Kidney tubule cell (primary cell): ENCODE results near the gene CCNQ.

Source experiments
- DNase-seq: peaks from one replicate; pipeline ENCODE4 v3.0.0-alpha.2; 2018; ENCODE audit warnings: low spot score

The CCNQ gene

GRCh38 chrX:153598541-153599191, at the start of gene CCNQ:
Gene CCNQ (minus strand): TSS chrX:153599139. CDS start chrX:153599073, 66 bp downstream.
- peak; percentile 31 for DNase-seq

GRCh38 chrX:153647461-153648357, 48.8 kb upstream of the CCNQ start:
- no peak for DNase-seq

GRCh38 chrX:153646620-153647373, 47.9 kb upstream of the CCNQ start, which contains the start of gene DUSP9:
Gene DUSP9 (plus strand): TSS chrX:153647203. CDS start chrX:153647954, 751 bp downstream.
- DNase-seq, result peak; percentile 48

GRCh38 chrX:153645921-153646488, 47.1 kb upstream of the CCNQ start:
- DNase-seq, result no peak

GRCh38 chrX:153645151-153645550, 46.2 kb upstream of the CCNQ start:
- DNase-seq, result no peak

- DNase-seq, result no peak
These were observed 45.6 kb upstream of the CCNQ start for GRCh38 chrX:153644356-153645125.

- DNase-seq, result peak; percentile 9
These were observed 44.8 kb upstream of the CCNQ start for GRCh38 chrX:153643431-153644351.

GRCh38 chrX:153642655-153643430, 43.9 kb upstream of the CCNQ start:
- DNase-seq, result no peak

GRCh38 chrX:153642051-153642654, 43.2 kb upstream of the CCNQ start:
- DNase-seq, result no peak

- DNase-seq, result no peak
These were observed 42.7 kb upstream of the CCNQ start for GRCh38 chrX:153641627-153642026.

GRCh38 chrX:153640736-153641575, 42.0 kb upstream of the CCNQ start:
- no peak for DNase-seq

GRCh38 chrX:153640045-153640686, 41.2 kb upstream of the CCNQ start:
- no peak for DNase-seq

GRCh38 chrX:153639177-153640044, 40.5 kb upstream of the CCNQ start:
- DNase-seq, result no peak

GRCh38 chrX:153638436-153639176, 39.7 kb upstream of the CCNQ start:
- no peak for DNase-seq

GRCh38 chrX:153638041-153638371, 39.1 kb upstream of the CCNQ start:
- no peak for DNase-seq
